A549 (cell line): ENCODE measurements around the gene NTM.

ENCODE experiments used
- CHD2 ChIP-seq: fragments of 150-350 bp; IDR thresholded peaks from 2 replicates; pipeline ENCODE4 v1.6.1; 2014; ENCODE audit warnings: low read length; ENCODE audit not compliant: partially characterized antibody
- CTCF ChIP-seq: fragments of >200 bp; sonication (Bioruptor Twin); formaldehyde crosslinking; IDR thresholded peaks from 3 replicates; pipeline ENCODE4 v1.5.1; 2016
- KDM1A ChIP-seq: fragments of 200-600 bp; sonication (generic); IDR thresholded peaks from 2 replicates; pipeline ENCODE4 v1.6.1; 2016; ENCODE audit warnings: low read depth, mild to moderate bottlenecking
- MAFK ChIP-seq: fragments of 450-650 bp; IDR thresholded peaks from 2 replicates; pipeline ENCODE4 v1.6.1; 2014; ENCODE audit not compliant: partially characterized antibody
- POLR2A ChIP-seq: IDR thresholded peaks from 2 replicates; pipeline ENCODE4 v1.6.1; 2012; ENCODE audit warnings: mild to moderate bottlenecking, low read length
- RAD21 ChIP-seq, 2 experiments: fragments of >200 bp in 1 of 2; sonication (Bioruptor Twin) in 1 of 2; formaldehyde crosslinking in 1 of 2; IDR thresholded peaks in 1 of 2; conservative IDR thresholded peaks in 1 of 2; 2 replicates in 1 of 2; 3 replicates in 1 of 2; pipeline ENCODE4 v1.6.1; 2012 to 2018; ENCODE audit warnings: inconsistent platforms in 1 of 2
- RFX5 ChIP-seq: fragments of 450-650 bp; IDR thresholded peaks from 2 replicates; pipeline ENCODE4 v1.7.1; 2014; ENCODE audit warnings: antibody characterized with exemption, mild to moderate bottlenecking, moderate library complexity
- SREBF2 ChIP-seq: fragments of 450-650 bp; IDR thresholded peaks from 2 replicates; pipeline ENCODE4 v1.6.1; 2014; ENCODE audit warnings: mild to moderate bottlenecking, moderate library complexity
- TF ChIP-seq, protein P1 (sequence below): fragments of 450-650 bp; IDR thresholded peaks from 2 replicates; pipeline ENCODE4 v1.6.1; 2014; ENCODE audit warnings: antibody characterized with exemption

GRCh38 chr11:131649856-131650255, 279.4 kb downstream of the NTM start:
- TF ChIP-seq CHD2 (no peak), KDM1A (no peak), RAD21 (conservative IDR thresholded peaks at IDR 0.05 in 1 of 2, IDR thresholded peaks at IDR 0.05 in 1 of 2) (no peak), CTCF (no peak), SREBF2 (no peak), RFX5 (no peak), MAFK (no peak), POLR2A (no peak)
- TF ChIP-seq, protein P1, sequence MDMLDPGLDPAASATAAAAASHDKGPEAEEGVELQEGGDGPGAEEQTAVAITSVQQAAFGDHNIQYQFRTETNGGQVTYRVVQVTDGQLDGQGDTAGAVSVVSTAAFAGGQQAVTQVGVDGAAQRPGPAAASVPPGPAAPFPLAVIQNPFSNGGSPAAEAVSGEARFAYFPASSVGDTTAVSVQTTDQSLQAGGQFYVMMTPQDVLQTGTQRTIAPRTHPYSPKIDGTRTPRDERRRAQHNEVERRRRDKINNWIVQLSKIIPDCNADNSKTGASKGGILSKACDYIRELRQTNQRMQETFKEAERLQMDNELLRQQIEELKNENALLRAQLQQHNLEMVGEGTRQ: no peak
